Measurements from ENCODE around the gene SMYD4.
"Not testable (repeated sequence)": the region's sequence is repeated elsewhere in the genome, so short reads cannot be mapped to it uniquely, and the experiment has no call there.

The SMYD4 gene

DNA sequence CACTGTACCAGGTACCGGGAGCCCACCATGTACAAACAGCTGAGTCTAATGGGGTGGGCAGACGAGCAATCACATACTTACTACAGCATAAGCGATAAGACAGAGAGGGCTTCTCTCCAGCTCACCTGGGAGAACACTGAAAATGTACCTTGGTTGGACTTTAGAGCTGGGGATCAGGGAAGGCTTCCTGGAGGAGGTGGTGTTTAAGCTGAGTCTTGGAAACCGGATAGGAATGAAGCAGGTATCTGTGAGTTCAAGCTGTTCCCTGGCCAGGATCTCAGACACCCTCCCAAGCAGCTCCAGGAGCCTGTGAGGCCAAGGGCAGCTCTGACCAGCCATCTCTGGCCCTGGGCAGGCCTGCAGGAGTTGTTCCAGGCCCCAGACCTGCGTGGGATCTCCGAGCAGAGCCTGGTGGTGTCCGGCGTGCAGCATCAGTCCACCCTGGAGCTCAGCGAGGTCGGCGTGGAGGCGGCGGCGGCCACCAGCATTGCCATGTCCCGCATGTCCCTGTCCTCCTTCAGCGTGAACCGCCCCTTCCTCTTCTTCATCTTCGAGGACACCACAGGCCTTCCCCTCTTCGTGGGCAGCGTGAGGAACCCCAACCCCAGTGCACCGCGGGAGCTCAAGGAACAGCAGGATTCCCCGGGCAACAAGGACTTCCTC lies 75.8 kb downstream of the SMYD4 start:
- no peak for DNase-seq

DNA sequence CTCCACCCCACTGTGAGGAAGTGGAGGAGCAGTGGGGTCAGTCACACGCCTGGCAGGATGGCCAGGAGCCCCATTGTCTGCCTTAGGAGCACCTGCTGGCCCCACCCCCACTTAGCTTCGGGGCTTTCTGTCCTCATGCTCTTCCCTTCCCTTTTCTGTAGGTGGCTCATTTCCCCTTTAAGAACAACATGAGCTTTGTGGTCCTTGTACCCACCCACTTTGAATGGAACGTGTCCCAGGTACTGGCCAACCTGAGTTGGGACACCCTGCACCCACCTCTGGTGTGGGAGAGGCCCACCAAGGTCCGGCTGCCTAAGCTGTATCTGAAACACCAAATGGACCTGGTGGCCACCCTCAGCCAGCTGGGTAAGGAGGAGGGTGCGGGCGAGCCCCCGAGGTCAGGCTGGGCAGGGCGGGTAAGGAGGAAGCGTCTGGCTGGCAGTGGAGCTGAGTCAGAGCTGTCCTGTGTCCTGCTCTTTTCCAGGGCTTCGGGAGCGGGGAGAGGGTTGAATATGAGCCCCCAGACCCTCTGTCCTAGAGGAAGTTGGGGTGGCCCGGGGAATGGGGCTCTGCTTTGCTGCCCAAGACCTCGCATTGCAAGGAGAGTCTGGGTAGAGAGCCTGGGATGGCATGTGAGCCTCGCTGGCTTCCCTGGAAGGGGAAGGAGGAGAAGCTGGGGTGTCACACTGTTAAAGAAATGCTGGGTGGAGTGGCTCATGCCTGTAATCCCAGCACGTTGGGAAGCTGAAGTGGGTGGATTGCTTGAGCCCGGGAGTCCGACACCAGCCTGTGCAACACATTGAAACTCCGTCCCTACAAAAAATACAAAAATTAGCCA lies 77.1 kb downstream of the SMYD4 start:
- DNase-seq: no peak

GRCh38 chr17:1750628-1751027 lies 79.1 kb downstream of the SMYD4 start:
- no peak for DNase-seq

- no peak for DNase-seq
Measured at GRCh38 chr17:1746975-1747543, 82.6 kb downstream of the SMYD4 start.

DNA sequence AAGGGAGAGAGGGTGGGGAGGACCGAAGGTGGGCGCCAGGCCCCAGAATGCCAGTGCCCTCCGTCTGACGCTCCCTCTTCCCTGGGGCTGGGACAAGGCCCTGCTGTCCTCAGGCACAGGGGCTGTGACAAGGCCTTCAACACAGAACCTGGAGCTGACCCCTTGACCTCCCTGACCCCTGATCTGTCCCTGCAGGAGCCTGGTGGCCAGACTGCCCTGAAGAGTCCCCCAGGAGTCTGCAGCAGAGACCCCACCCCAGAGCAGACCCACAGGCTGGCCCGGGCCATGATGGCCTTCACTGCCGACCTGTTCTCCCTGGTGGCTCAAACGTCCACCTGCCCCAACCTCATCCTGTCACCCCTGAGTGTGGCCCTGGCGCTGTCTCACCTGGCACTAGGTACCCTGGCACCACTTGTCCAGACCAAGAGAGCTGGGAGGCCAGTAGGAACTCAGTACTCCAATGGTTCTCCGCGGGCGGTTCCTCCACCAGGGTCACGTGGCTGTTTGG lies 84.1 kb downstream of the SMYD4 start:
- no peak for DNase-seq

GRCh38 chr17:1744551-1745512 lies 84.9 kb downstream of the SMYD4 start:
- DNase-seq: no peak

DNA sequence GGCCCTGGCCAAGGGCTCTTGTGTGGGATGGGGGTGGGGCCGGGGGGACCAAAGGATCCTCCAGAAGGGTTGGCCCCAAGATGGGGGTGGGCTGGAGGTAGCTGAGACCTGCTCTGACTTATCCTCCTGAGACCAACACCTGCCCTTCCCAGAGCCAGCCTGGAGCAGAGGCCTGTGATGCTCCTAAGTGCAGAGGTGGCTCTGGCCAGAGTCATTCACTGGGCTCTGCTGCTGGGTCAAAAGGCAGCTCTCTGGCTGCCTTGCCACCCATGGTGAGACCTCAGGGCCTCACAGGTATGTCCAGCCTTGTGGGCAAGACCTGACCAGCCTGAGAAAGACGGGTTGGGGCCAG lies 86.6 kb downstream of the SMYD4 start:
- no peak for DNase-seq

DNA sequence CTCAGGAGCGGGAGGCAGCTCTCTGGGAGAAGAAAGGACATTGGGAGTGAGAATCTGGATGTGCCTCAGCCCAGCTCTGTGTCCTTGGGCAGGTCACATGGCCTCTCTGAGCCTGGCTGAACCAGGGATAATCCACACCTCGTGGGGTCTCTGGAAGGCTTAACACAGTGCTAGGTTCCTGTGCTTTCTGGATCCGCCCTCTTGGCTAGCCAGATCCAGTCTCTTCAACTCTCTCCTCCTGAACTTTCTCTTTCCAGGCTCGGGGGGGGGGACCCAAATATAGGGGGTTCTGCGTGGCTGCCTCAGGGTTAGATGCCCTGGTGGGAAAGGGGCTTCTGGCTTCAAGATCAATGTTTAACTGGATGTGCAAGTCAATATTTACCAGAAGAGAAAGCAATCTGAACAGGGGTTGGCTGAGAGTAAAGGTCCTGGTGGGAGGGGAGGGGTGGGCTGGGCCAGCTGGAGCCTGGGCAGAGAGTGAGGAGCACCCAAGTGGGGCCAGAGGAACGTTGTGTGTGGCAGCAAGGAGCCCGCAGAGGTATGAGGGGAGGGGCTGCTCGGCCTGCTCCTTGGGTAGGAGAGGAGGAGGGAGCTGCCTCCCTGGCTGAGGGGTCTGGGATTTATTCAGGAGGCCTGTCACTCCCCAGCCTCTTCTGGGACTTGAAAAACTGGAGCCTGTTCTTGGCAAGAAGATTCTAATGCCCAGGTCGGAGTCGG lies 87.2 kb downstream of the SMYD4 start, which contains the start of gene SERPINF2:
Gene SERPINF2, plus strand, starts transcription at position 501 of the 717 bp plus-strand sequence. CDS start 2,125 bp downstream, outside the sequence.
- DNase-seq: no peak

GRCh38 chr17:1741899-1742298 lies 87.8 kb downstream of the SMYD4 start:
- DNase-seq: not testable (repeated sequence)

- no peak for DNase-seq
Measured at GRCh38 chr17:1737531-1738291, 92.0 kb downstream of the SMYD4 start.

DNA sequence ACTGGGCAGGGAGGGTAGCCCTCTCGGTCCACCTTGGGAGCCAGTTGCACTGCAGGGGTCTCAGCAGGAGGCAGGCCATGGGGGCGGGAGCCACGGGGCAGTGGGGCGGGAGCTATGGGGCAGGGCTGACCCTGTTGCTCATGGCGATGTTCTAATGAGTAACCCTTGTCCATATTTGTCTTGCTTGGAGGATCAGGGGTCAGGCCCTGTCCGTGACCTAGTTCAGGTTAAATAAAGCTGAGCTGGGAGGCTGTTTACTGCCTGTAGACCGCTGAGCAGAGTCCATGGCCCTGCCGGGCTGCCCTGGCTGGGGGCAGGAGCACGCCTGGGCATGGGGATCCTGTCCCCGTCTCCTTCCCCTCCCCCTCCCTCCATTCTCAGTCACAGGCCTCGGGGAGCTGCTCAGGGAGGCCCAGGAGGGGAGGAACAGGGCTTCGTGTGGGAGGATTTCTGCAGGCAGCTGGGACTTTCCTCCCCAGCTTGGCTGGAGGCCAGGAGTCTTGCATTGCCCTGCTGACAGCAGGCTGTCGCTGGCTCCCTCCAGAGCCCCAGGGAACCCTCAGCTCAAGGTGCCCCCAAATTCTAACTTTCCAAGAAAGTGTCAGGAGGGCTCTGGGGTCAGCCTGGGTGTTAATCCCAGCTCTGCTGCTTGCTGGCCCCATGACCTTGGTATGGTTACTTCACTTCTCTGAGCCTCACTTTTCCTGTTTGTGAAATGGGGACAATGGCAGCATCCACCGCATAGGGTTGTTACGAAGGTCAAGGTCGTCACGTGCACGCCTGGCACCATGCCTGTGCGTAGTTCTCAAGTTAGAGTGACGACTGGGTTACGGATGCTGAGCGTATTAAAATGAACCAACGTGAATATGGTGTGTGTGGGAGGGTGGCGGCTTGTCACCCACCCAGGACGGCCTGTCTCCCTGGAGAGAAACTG lies 93.1 kb downstream of the SMYD4 start:
- DNase-seq: peak; percentile 76

GRCh38 chr17:1735834-1736347 lies 93.8 kb downstream of the SMYD4 start:
- DNase-seq: no peak

DNA sequence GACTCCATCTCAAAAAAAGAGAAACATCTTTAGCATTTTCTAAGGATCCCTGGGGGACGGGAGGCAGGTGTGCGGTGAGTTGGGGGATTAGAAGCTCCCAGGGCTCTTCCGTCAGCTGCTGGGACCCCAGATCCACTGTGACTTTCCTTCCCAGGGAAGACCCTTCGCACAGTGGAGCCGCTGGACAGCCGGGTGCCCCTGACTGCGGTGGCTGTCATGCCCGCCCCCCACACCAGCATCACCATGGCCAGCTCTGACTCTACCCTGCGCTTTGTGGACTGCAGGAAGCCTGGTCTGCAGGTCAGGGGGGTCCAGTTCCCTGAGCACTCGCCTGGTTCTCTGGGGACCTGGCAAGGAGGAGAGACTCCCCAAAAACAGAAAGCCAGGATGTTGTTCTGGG lies 94.3 kb downstream of the SMYD4 start:
- DNase-seq: no peak

GRCh38 chr17:1733759-1734158 lies 95.9 kb downstream of the SMYD4 start:
- DNase-seq: no peak

DNA sequence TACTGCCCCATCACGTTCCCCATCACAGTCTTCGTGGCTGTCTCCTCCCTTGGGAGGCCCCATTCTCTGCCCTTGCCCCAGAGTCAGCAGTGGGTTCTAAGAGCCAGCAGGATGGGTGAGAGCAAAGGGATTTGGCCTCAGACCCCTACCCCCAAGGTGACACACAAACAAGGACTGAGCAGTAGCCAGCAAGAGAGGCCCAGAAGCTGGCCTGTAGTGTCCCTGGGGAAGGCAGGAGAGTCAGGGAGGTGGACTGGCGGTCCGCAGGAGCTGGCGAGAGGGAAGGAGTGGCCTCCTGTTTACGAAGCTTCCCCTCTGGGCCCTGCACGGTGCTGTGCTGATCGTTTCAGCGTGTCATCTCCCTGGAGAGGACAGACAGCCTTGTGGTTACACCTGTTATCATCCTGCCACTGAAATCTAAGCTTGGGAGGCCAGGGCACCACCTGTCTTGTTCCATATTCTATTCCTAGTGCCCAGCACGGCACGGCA lies 96.8 kb downstream of the SMYD4 start:
- DNase-seq: no peak

- no peak for DNase-seq
Measured at GRCh38 chr17:1732241-1732832, 97.4 kb downstream of the SMYD4 start.

GRCh38 chr17:1731194-1731506 lies 98.6 kb downstream of the SMYD4 start:
- DNase-seq: no peak

- no peak for DNase-seq
Measured at GRCh38 chr17:1730326-1731193, 99.1 kb downstream of the SMYD4 start.

Measured in activated CD4-positive, alpha-beta T cell treated with anti-CD3 and anti-CD28 coated beads for 48 hours (primary cell).